Vagina (tissue), 2 donors: ENCODE data around the gene CMPK2. TPM values are rescaled to one million over a fixed set of nuclear protein-coding genes. Genes with fewer than 3 reads are reported as not detected.

Experiments used
- DNase-seq, 2 donors: peaks; one replicate each; pipeline ENCODE4 v3.0.0-alpha.2; 2017; ENCODE audit errors: extremely low spot score in 2 of 2
- H3K27ac ChIP-seq: fragments of 200-600 bp; sonication (generic); one replicate; pipeline ENCODE4 v1.5.1; 2019
- H3K27me3 ChIP-seq: fragments of 200-600 bp; sonication (generic); one replicate; pipeline ENCODE4 v1.5.1; 2019
- H3K36me3 ChIP-seq, 2 donors: fragments of 200-600 bp; sonication (generic); one replicate each; pipeline ENCODE4 v1.5.1; 2017 to 2019
- H3K4me1 ChIP-seq: fragments of 200-600 bp; sonication (generic); one replicate; pipeline ENCODE4 v1.5.1; 2019
- H3K4me3 ChIP-seq, 2 donors: fragments of 200-600 bp; sonication (generic); 1 replicate in 1 of 2; 2 replicates in 1 of 2; pipeline ENCODE4 v1.5.1; 2016 to 2019
- H3K9me3 ChIP-seq: fragments of 200-600 bp; sonication (generic); one replicate; pipeline ENCODE4 v1.5.1; 2019
- POLR2A ChIP-seq, 2 donors: fragments of 450-650 bp; IDR thresholded peaks; one replicate each; pipeline ENCODE4 v1.6.1; 2017; ENCODE audit warnings: antibody characterized with exemption in 2 of 2, mild to moderate bottlenecking in 2 of 2, moderate library complexity in 2 of 2
- POLR2AphosphoS5 ChIP-seq, 2 donors: sonication (generic); formaldehyde crosslinking; IDR thresholded peaks; one replicate each; pipeline ENCODE4 v1.9.0; 2017; ENCODE audit warnings: antibody characterized with exemption in 2 of 2, mild to moderate bottlenecking in 2 of 2, low read depth in 1 of 2; ENCODE audit not compliant: insufficient read depth in 1 of 2
- intact Hi-C: fragments of 100-400 bp; cut with DNase I; formaldehyde crosslinking; loops from one replicate; pipeline ENCODE4 v1.15.1; 2023
- total RNA-seq: library from RNA; depleted of rRNA; stranded (reverse); fragments of >200 nt; gene quantifications from one replicate; pipeline ENCODE4 v1.2.3, GENCODE V29; 2016
- TF ChIP-seq, protein P1 (sequence below), 3 experiments: fragments of 450-650 bp in 2 of 3; fragments of 200-600 bp in 1 of 3; sonication (generic) in 1 of 3; IDR thresholded peaks; one replicate each; pipeline ENCODE4 v1.5.1; 2017 to 2019; ENCODE audit warnings: antibody characterized with exemption in 3 of 3, mild to moderate bottlenecking in 2 of 3, moderate library complexity in 2 of 3

CMPK2 gene
- total RNA-seq, 1 donor from 2014 or later = 5.6 TPM

DNA sequence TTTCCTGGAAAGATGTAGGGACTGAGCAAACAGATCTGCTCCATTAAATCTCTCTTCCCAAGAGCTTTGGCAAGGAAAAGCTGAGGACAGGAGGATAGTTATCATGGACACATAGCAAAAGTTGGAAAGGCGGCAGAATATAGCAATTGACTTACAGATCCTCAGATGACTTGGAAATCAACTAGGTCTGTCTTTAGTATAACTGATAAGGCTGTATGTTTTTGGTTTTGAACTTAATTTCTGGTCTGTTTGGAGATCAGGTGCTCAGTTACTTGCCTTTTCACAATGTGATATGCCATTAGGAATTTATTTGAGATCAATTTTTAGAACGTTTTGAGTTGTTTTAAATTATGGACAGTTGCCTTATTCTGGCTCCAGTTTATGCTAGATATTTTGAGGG is 19.8 kb upstream of the CMPK2 start:
- intact Hi-C loops = no loop called here
- no peaks in the 10 kb centered on the region for H3K36me3 ChIP-seq
- no peak for TF ChIP-seq POLR2AphosphoS5 (IDR thresholded peaks at IDR 0.05; ENCODE audit: insufficient read depth in 1 of 2, low read depth in 1 of 2)
- TF ChIP-seq, protein P1, sequence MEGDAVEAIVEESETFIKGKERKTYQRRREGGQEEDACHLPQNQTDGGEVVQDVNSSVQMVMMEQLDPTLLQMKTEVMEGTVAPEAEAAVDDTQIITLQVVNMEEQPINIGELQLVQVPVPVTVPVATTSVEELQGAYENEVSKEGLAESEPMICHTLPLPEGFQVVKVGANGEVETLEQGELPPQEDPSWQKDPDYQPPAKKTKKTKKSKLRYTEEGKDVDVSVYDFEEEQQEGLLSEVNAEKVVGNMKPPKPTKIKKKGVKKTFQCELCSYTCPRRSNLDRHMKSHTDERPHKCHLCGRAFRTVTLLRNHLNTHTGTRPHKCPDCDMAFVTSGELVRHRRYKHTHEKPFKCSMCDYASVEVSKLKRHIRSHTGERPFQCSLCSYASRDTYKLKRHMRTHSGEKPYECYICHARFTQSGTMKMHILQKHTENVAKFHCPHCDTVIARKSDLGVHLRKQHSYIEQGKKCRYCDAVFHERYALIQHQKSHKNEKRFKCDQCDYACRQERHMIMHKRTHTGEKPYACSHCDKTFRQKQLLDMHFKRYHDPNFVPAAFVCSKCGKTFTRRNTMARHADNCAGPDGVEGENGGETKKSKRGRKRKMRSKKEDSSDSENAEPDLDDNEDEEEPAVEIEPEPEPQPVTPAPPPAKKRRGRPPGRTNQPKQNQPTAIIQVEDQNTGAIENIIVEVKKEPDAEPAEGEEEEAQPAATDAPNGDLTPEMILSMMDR (IDR thresholded peaks at IDR 0.05) = no peak
- no peak overlapping the region for H3K27ac ChIP-seq
- H3K9me3 ChIP-seq = no peaks in the 10 kb centered on the region
- no peaks in the 10 kb centered on the region for H3K27me3 ChIP-seq
- H3K4me1 ChIP-seq = no peaks in the 10 kb centered on the region
- DNase-seq = no peak
- H3K4me3 ChIP-seq = no peak overlapping the region

DNA sequence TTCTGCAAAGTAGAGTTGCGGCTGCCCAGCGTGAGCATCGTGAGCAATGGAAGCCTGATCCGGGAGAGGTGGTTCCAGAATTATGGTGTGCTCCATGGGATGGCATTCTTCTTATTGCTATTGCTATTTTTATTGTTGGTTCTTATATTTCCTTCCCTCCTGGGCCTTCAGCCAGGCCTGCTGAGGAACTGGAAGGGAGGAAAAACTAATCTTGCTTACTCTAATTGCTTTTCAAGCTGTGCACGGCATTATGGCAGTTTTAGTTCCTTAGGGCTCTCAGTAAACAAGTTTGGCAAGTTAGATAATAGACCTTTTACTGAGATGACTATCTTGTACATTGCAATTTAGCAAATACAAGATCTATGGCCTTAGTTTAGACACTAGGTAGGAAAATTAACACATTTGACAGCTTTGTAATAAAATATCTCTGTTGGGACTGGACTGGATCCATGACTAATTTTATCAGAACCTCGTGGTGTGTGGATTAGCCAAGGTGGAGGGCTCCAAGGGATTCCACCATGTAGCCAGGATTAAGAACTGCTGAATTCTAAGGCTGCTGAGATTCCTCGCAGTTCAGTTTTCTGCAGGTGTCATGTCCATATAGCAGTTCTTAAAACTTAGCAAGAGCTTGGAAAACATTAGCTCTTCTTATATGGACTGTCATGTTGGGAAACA is 17.9 kb upstream of the CMPK2 start:
- no peaks in the 10 kb centered on the region for H3K4me1 ChIP-seq
- no peaks in the 10 kb centered on the region for H3K36me3 ChIP-seq
- TF ChIP-seq POLR2A (IDR thresholded peaks at IDR 0.05) (no peak), POLR2AphosphoS5 (IDR thresholded peaks at IDR 0.05; ENCODE audit: insufficient read depth in 1 of 2, low read depth in 1 of 2) (no peak)
- TF ChIP-seq, protein P1 (IDR thresholded peaks at IDR 0.05) = no peak
- DNase-seq = no peak
- no peaks in the 10 kb centered on the region for H3K27me3 ChIP-seq
- intact Hi-C loops = no loop called here
- no peak overlapping the region for H3K4me3 ChIP-seq
- H3K27ac ChIP-seq = no peak overlapping the region
- H3K9me3 ChIP-seq = no peaks in the 10 kb centered on the region

DNA sequence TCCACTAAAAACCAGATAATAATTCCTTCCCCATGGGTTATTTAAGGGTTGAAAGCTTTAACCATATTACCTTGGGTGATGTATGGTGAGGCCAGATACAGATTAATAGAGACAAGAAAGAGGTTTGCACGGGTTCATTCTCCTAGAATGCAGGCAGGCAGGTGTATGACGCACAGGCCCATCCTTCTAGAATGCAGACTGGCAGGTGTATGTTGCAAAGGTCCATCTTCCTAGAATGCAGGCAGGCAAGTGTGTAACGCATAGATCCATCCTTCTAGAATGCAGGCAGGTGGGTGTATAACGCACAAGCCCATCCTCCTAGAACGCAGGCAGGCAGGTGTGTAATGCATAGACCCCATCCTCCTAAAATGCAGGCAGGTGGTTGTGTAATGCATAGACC is 15.8 kb upstream of the CMPK2 start:
- Histone ChIP-seq H3K27me3 (no peaks in the 10 kb centered on the region), H3K4me3 (no peak overlapping the region), H3K27ac (no peak overlapping the region), H3K9me3 (no peaks in the 10 kb centered on the region), H3K36me3 (no peaks in the 10 kb centered on the region), H3K4me1 (peaks cover 8% of the 10 kb centered on the region)
- intact Hi-C loops = no loop called here
- DNase-seq = no peak
- no peak for TF ChIP-seq POLR2AphosphoS5 (IDR thresholded peaks at IDR 0.05; ENCODE audit: insufficient read depth in 1 of 2, low read depth in 1 of 2)
- TF ChIP-seq, protein P1 (IDR thresholded peaks at IDR 0.05) = no peak
- no peak for TF ChIP-seq POLR2A (IDR thresholded peaks at IDR 0.05)

DNA sequence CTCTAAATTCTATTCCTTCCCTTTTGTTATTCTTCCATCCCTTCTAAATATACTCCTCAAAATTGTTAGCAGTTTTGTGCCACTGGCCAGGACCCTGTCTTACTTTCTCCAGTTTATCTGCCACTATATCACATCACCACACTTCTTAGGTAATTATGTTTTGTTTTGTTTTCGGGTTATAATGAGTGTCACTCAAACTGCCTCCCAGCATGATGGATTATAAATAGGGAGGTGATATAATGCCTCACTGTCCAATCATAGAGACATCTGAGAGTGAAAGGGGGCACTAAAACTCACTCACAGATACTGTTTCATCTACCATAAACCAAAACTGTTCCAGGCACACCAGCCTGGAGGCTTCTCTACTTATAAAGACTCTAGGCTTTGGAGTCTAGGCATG is 15.3 kb upstream of the CMPK2 start:
- Histone ChIP-seq H3K27ac (no peak overlapping the region), H3K4me1 (peaks cover 8% of the 10 kb centered on the region), H3K36me3 (no peaks in the 10 kb centered on the region), H3K27me3 (no peaks in the 10 kb centered on the region), H3K9me3 (no peaks in the 10 kb centered on the region), H3K4me3 (no peak overlapping the region)
- no peak for TF ChIP-seq POLR2AphosphoS5 (IDR thresholded peaks at IDR 0.05; ENCODE audit: insufficient read depth in 1 of 2, low read depth in 1 of 2)
- TF ChIP-seq, protein P1 (IDR thresholded peaks at IDR 0.05) = no peak
- no peak for TF ChIP-seq POLR2A (IDR thresholded peaks at IDR 0.05)
- no peak for DNase-seq
- intact Hi-C loops = no loop called here

- H3K4me1 ChIP-seq = peaks cover 8% of the 10 kb centered on the region
- H3K27ac ChIP-seq = no peak overlapping the region
- H3K4me3 ChIP-seq = no peak overlapping the region
- no peak for DNase-seq
- TF ChIP-seq POLR2AphosphoS5 (IDR thresholded peaks at IDR 0.05; ENCODE audit: insufficient read depth in 1 of 2, low read depth in 1 of 2) (no peak), POLR2A (IDR thresholded peaks at IDR 0.05) (no peak)
- TF ChIP-seq, protein P1 (IDR thresholded peaks at IDR 0.05) = no peak
- intact Hi-C loops = no loop called here
- no peaks in the 10 kb centered on the region for H3K9me3 ChIP-seq
- no peaks in the 10 kb centered on the region for H3K36me3 ChIP-seq
- H3K27me3 ChIP-seq = no peaks in the 10 kb centered on the region
Measured at GRCh38 chr2:6880200-6880733, 14.6 kb upstream of the CMPK2 start.
